IPS-15b (cell line): Measurements from ENCODE around the gene CFAP251.
"Not testable (repeated sequence)": the region's sequence is repeated elsewhere in the genome, so short reads cannot be mapped to it uniquely, and the experiment has no call there.

Source experiments
- H3K27me3 ChIP-seq: one replicate; pipeline ENCODE4 v1.6.1; 2013; ENCODE audit warnings: low read length; ENCODE audit not compliant: control insufficient read depth, insufficient read depth
- H3K36me3 ChIP-seq: one replicate; pipeline ENCODE4 v1.6.1; 2013; ENCODE audit warnings: low read length; ENCODE audit not compliant: control insufficient read depth, insufficient read depth
- H3K4me1 ChIP-seq: one replicate; pipeline ENCODE4 v1.6.1; 2013; ENCODE audit warnings: mild to moderate bottlenecking, low read length; ENCODE audit not compliant: control insufficient read depth, insufficient read depth
- H3K4me3 ChIP-seq: one replicate; pipeline ENCODE4 v1.5.1; 2013; ENCODE audit warnings: low read depth, low read length
- H3K9ac ChIP-seq: one replicate; pipeline ENCODE4 v1.6.1; 2013; ENCODE audit warnings: low read depth, mild to moderate bottlenecking, low read length
- H3K9me3 ChIP-seq: one replicate; pipeline ENCODE4 v1.6.1; 2013; ENCODE audit warnings: mild to moderate bottlenecking, low read length; ENCODE audit not compliant: control insufficient read depth, insufficient read depth

Gene CFAP251

GRCh38 chr12:121917950-121918678 lies at the start of gene CFAP251:
Gene CFAP251 (plus strand): TSS chr12:121918592. CDS start chr12:121921306, 2,714 bp downstream.
- Histone ChIP-seq H3K9me3 (no peaks in the 10 kb centered on the region), H3K36me3 (peaks cover 3% of the 10 kb centered on the region), H3K4me1 (no peaks in the 10 kb centered on the region), H3K9ac (no peak within 1 kb of the TSS), H3K4me3 (peak within 1 kb of the TSS; percentile 39), H3K27me3 (no peaks in the 10 kb centered on the region)

GRCh38 chr12:121869229-121869628 lies 49.2 kb upstream of the CFAP251 start:
- not testable (repeated sequence) for H3K4me3 ChIP-seq, H3K4me1 ChIP-seq, H3K9me3 ChIP-seq, H3K36me3 ChIP-seq, H3K27me3 ChIP-seq, H3K9ac ChIP-seq

- Histone ChIP-seq H3K9ac (no peak overlapping the region), H3K27me3 (no peaks in the 10 kb centered on the region), H3K4me1 (no peaks in the 10 kb centered on the region), H3K4me3 (no peak overlapping the region), H3K9me3 (no peaks in the 10 kb centered on the region), H3K36me3 (no peaks in the 10 kb centered on the region)
Observed at GRCh38 chr12:121871467-121871866, 46.9 kb upstream of the CFAP251 start.

GRCh38 chr12:121872546-121873215 lies 45.7 kb upstream of the CFAP251 start:
- Histone ChIP-seq H3K27me3 (no peaks in the 10 kb centered on the region), H3K36me3 (no peaks in the 10 kb centered on the region), H3K9me3 (no peaks in the 10 kb centered on the region), H3K4me3 (no peak overlapping the region), H3K4me1 (no peaks in the 10 kb centered on the region), H3K9ac (no peak overlapping the region)

- H3K4me1 ChIP-seq: no peaks in the 10 kb centered on the region
- no peaks in the 10 kb centered on the region for H3K36me3 ChIP-seq
- H3K9ac ChIP-seq: no peak overlapping the region
- no peak overlapping the region for H3K4me3 ChIP-seq
- no peaks in the 10 kb centered on the region for H3K27me3 ChIP-seq
- no peaks in the 10 kb centered on the region for H3K9me3 ChIP-seq
Observed at GRCh38 chr12:121873216-121873569, 45.2 kb upstream of the CFAP251 start.

GRCh38 chr12:121874071-121874470 lies 44.3 kb upstream of the CFAP251 start:
- Histone ChIP-seq H3K9me3 (no peaks in the 10 kb centered on the region), H3K9ac (no peak overlapping the region), H3K4me3 (no peak overlapping the region), H3K4me1 (no peaks in the 10 kb centered on the region), H3K27me3 (no peaks in the 10 kb centered on the region), H3K36me3 (no peaks in the 10 kb centered on the region)

- H3K9me3 ChIP-seq: no peaks in the 10 kb centered on the region
Observed at GRCh38 chr12:121875582-121875981, 42.8 kb upstream of the CFAP251 start.

GRCh38 chr12:121876080-121876447 lies 42.3 kb upstream of the CFAP251 start:
- H3K9me3 ChIP-seq, H3K9ac ChIP-seq, H3K36me3 ChIP-seq: not testable (repeated sequence)

More at GRCh38 chr12:121875582-121875981, 42.8 kb upstream of the CFAP251 start:
- Histone ChIP-seq H3K27me3 (no peaks in the 10 kb centered on the region), H3K4me3 (no peak overlapping the region), H3K36me3 (no peaks in the 10 kb centered on the region), H3K9ac (no peak overlapping the region), H3K4me1 (no peaks in the 10 kb centered on the region)

GRCh38 chr12:121883315-121883660 lies 35.1 kb upstream of the CFAP251 start:
- no peaks in the 10 kb centered on the region for H3K36me3 ChIP-seq
- no peaks in the 10 kb centered on the region for H3K27me3 ChIP-seq

More at GRCh38 chr12:121876080-121876447, 42.3 kb upstream of the CFAP251 start:
- H3K4me3 ChIP-seq, H3K4me1 ChIP-seq, H3K27me3 ChIP-seq: not testable (repeated sequence)

GRCh38 chr12:121885129-121885528 lies 33.3 kb upstream of the CFAP251 start:
- H3K36me3 ChIP-seq, H3K4me3 ChIP-seq, H3K9ac ChIP-seq, H3K27me3 ChIP-seq, H3K9me3 ChIP-seq: not testable (repeated sequence)
- H3K4me1 ChIP-seq: peaks cover 11% of the 10 kb centered on the region

More at GRCh38 chr12:121883315-121883660, 35.1 kb upstream of the CFAP251 start:
- H3K9me3 ChIP-seq: no peaks in the 10 kb centered on the region
- peaks cover 6% of the 10 kb centered on the region for H3K4me1 ChIP-seq
- H3K9ac ChIP-seq: no peak overlapping the region
- H3K4me3 ChIP-seq: no peak overlapping the region

- Histone ChIP-seq H3K4me3 (peak overlapping the region; percentile 81), H3K27me3 (no peaks in the 10 kb centered on the region), H3K4me1 (peaks cover 11% of the 10 kb centered on the region), H3K9ac (no peak overlapping the region), H3K36me3 (no peaks in the 10 kb centered on the region), H3K9me3 (no peaks in the 10 kb centered on the region)
Observed at GRCh38 chr12:121888083-121888477, 30.3 kb upstream of the CFAP251 start.
